Activated T-cell treated with anti-CD3 and anti-CD28 coated beads for 4 hours (primary cell): ENCODE measurements around the gene CCP110.
"Not testable (repeated sequence)": the region's sequence is repeated elsewhere in the genome, so short reads cannot be mapped to it uniquely, and the experiment has no call there.

ENCODE experiments used
- DNase-seq: peaks from one replicate; pipeline ENCODE4 v3.0.0-alpha.2; 2020

Gene CCP110

DNA sequence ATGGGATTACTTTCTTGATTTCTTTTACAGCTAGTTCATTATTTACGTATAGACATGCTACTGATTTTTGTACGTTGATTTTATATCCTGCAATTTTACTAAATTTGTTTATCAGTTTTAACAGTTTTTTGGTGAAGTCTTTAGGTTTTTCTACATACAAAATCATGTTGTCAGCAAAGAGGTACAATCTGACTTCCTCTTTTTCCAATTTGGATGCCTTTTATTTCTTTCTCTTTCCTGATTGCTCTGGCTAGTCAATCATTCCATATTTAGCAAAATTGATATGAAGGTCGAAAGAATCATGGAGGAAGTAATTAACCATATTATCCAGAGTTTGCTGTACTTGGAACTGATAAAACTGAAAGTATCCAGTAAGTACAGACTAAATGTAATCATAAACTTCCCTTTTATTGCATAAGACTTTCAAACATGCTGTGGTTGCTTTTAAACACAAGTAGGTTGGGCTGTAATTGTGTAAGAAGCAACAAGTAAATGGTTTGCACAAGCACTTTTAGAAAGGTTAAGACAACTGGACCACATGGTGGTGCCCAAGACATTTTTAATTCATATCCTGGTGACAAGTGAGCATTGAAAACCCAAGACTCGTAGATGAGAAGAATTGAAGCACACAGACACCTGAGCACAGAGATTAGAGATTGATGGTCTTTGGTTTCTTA lies 10.2 kb upstream of the CCP110 start:
- no peak for DNase-seq

- DNase-seq = no peak
Observed at GRCh38 chr16:19515757-19516156, 8.0 kb upstream of the CCP110 start.

GRCh38 chr16:19517424-19518089 lies 6.2 kb upstream of the CCP110 start:
- DNase-seq = no peak

DNA sequence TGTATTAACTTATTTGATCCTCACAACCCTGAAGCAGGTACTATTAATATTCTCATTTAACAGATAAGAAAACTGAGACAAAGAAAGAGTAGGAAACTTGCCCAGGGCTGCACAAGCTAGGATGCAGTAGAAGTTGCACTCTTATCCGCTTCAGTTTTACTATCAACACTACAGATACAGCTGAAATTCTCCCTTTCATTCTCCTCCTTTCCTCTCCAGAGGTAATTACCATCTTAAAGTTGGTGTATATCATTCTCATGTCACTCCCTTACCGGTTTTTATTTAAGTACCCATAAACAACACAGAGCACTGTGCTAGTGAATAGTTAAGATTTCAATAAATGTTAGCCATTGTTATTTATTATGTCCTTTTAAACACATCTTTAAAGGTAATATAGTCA lies 5.4 kb upstream of the CCP110 start:
- DNase-seq = no peak

DNA sequence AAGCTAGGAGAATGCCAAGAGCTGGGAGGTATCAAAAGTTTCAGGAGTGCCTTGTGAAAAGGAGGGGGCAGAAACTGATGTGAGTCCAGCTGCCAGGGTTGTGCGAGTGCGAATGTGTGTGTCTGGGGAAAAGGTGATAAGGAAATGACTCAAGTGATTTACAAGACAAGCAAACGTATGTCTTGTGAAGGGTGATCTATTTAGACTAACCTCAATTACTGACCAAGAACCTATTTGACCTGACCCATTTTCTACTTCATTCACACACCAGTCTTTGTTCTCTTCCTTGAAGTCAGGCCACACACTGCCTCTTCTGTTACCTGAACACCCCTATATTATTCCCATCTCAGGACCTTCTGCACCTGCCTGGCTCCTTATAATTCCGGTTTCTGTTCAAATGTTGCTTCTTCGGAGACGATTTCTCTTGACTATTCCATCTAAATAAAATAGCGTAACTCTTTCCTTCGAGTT lies 2.8 kb upstream of the CCP110 start:
- no peak for DNase-seq

DNA sequence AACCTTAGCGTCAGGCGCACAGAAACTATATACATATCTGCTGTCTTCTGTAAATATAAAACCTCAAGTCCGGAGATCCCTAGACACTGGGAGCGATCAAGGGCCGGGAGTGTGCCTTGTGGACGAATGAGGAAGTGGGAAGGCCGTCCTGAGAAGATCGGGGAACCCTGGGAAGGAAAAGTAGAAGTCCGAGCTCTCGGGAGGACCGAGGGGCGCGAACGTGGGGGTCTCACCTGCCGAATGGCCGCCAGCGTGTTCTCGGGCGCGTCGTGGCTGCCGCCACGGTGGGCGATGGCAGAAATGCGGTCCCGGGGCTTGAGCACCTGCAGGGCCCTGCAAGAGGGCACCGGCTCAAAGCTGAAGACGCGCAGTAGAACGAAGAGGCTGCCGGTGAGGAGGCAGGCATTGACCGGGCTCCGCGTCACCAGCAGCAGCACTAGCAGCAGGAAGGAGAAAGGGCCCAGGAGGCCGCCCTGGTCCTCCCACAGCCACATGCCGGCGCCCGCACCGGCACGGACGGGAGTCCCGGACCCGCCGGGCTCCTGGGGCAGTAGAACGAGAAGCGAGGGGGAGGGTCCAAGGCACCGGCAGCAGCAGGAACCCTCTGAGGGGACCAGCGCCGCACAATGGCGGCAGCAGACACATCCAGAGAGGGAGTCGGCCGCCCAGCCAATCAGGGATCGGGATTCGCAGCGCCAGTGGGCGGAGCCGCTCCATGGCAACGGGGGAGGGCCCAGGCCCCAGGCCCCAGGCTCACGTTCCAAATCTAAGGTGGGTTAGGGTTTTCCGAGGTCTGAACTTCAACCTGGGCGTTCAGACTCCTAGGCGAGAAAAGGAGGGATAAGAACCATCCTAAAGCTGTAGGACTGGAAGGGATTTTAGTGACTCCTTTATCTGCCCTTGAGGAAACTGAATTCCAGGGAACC lies 2.0 kb upstream of the CCP110 start, which contains the start of gene GDE1:
Gene GDE1, minus strand, starts transcription at position 628 of the 926 bp plus-strand sequence. Its CDS starts 134 bp downstream, at position 494.
- DNase-seq = peak; percentile 94

DNA sequence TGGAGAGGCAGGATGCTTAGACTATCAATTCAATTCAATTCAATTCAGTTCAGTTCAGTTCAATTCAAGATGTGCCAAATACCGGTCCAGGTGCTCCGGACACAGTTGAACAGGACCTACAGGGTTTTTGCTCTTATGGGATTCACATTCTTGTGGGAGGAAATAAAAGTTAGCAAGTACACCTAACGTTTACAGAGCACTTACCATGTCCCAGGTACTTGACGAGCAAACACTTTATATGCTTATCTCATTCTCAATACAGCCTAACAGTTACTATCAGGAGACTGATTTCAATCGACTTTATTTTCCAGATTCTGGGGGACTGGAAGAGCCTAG lies 1.4 kb upstream of the CCP110 start:
- no peak for DNase-seq

DNA sequence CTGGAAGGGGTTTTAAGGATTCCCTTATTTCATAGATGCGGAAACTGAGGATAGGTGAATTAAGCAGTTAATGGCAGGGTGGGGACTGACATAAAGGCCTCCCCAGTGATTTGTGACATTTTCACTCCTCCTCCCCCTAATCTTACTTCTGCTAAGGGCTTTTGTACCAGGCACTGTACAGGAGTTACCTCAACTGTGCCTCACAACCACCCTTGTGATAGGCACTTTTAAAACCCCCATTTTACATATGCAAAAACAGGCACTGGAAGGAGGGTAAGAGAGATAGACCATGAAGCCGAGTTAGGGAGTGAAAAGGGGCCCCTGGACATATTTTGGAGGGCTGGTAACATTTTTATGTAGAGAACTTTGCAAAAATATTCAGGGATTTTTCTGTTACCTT lies 982 bp upstream of the CCP110 start:
- DNase-seq = no peak

DNA sequence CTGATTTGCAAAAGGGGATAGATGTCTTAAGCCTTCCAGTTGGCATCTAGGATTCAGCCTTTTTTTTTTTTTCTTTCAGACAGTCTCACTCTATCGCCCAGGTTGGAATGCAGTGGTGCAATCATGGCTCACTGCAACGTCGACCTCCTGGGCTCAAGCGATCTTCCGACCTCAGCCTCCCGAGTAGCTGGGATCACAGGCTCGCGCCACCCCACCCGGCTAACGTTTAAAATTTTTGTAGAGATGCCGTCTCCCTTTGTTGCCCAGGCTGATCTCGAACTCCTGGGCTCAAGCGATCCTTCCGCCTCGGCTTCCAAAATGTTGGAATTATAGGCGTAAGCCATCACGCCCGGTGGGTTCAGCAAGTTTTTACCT lies 571 bp upstream of the CCP110 start:
- DNase-seq = no peak

- no peak for DNase-seq
Observed at GRCh38 chr16:19524356-19524615, 544 bp downstream of the CCP110 start.

- no peak for DNase-seq
Observed at GRCh38 chr16:19524616-19525384, 1.1 kb downstream of the CCP110 start.

GRCh38 chr16:19525385-19525723 lies 1.6 kb downstream of the CCP110 start:
- DNase-seq = no peak

- no peak for DNase-seq
Observed at GRCh38 chr16:19527161-19527560, 3.4 kb downstream of the CCP110 start.

DNA sequence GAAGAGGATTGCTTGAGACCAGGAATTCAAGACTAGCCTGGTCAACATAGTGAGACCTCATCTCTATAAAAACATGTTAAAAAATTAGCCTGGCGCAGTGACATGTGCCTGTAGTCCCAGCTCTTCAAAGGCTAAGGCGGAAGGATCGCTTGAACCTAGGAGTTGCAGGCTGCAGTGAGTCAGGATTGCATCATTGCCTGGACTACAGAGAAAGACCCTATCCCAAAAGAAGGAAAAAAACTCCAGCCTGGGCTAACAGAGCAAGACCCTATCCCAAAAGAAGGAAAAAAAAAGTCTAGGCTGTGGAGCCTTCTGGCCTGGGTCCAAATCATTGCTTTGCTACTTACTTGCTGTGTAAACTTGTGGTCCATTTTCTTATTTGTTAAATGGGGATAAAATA lies 4.9 kb downstream of the CCP110 start:
- no peak for DNase-seq

DNA sequence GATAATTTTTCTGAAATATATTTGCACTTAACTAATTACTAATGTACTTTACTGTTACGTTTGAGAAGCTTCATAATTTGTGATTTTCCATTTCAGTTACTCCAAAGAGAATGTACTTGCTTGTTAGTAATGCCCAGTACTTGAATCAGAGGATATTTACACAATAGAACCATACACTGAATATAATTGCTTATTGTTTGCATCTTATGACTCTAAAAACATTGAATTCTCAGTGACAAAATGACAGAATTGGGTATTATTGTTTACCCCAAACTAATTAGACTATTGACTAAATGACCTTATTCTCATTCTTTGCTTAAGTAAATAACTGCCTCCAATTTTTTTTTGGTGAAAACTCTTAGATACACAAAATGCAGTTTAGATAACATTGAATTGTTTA lies 8.9 kb downstream of the CCP110 start:
- no peak for DNase-seq

DNA sequence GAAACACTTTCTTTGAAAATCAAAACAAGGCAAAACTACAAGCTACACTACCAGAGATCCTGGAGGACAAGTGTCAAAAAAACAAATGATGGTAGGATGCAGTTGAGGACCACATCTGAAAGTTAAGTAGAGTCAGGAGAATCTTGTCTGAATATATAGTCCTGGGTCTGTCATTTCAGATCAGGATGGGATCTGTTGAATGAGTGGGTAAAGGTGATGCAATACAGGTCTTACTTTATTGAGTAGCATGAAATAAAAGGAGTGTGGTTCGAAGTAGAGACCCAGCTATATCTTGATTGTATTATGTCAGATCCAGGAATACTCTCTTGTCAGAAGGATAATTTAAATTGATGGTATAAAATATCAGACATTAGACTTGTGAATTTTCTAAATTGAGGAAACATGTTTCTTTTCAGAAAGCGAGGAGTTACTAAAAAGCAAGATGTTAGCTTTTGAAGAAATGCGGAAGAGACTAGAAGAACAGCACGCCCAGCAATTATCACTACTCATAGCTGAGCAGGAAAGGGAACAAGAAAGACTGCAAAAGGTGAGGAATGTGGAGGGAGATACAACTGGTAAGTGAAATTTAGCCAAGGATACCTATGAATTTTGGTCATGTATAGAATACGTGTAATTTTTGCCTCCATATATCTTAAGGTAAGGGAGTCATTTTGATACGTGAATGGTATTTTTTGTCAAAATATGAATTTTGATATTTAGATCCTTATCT lies 16.7 kb downstream of the CCP110 start:
- no peak for DNase-seq

- DNase-seq = no peak
Observed at GRCh38 chr16:19542138-19542821, 18.5 kb downstream of the CCP110 start.

DNA sequence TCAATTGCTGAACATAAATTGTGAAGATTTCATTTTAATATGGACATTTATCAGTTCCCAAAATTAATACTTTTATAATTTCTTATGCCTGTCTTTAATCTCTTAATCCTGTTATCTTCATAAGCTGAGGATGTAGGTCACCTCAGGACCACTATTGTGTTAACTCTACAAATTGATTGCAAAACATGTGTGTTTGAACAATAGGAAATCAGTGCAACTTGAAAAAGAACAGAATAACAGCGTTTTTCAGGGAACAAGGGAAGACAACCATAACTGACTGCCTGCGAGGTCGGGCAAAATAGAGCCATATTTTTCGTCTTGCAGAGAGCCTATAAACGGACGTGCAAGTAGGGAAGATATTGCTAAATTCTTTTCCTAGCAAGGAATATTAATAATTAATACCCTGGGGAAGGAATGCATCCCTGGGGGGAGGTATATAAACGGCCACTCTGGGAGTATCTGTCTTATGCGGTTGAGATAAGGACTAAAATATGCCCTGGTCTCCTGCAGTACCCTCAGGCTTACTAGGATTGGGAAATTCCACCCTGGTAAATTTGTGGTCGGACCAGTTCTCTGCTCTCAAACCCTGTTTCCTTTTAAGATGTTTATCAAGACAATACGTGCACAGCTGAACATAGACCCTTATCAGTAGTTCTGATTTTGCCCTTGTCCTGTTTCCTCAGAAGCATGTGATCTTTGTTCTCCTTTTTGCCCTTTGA lies 19.7 kb downstream of the CCP110 start:
- DNase-seq = not testable (repeated sequence)

- DNase-seq = no peak
Observed at GRCh38 chr16:19548144-19548543, 24.4 kb downstream of the CCP110 start.

- DNase-seq = no peak
Observed at GRCh38 chr16:19549673-19550072, 25.9 kb downstream of the CCP110 start.
